ENCODE results near the gene ARHGEF4.
"Not testable (repeated sequence)": the region's sequence is repeated elsewhere in the genome, so short reads cannot be mapped to it uniquely, and the experiment has no call there.

ARHGEF4 gene

DNA sequence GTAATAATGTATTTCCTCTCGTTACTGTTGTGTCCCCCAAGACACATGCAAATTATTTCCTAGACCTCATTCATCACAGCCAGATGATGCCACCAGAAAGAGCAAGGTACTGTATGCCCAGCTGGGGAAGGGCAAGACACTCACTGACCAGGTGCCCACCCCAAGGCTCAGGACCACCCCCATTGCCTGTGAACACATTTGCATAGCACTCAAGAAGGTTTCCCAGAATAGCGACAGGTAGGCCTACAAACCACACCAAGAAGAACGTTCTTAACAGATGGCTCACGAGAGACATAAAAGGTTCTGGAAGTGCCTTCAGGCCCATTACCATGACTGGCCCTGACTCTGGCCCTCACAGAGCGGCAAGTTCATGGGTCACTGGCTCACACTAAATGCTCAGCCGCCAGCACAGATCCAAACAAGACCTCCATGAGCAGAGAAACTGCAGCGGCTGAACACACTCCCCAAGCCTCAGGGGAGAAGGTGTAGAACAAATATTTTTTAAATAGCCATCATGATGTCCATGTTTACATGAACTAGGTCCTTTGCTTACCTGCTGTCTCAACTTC is 212.5 kb downstream of the ARHGEF4 start:
- DNase-seq (ENCODE audit: low read depth in 2 of 2): no peak

- DNase-seq (ENCODE audit: low read depth in 2 of 2): no peak
Measured at GRCh38 chr2:131050896-131051295, 214.2 kb downstream of the ARHGEF4 start.

GRCh38 chr2:131052741-131053263 is 216.1 kb downstream of the ARHGEF4 start:
- DNase-seq (ENCODE audit: low read depth in 2 of 2): no peak

GRCh38 chr2:131054488-131054887 is 217.8 kb downstream of the ARHGEF4 start:
- no peak for DNase-seq (ENCODE audit: low read depth in 2 of 2)

GRCh38 chr2:131055169-131056065 is 218.7 kb downstream of the ARHGEF4 start:
- DNase-seq (ENCODE audit: low read depth in 2 of 2): peak; percentile 34 to 35

DNA sequence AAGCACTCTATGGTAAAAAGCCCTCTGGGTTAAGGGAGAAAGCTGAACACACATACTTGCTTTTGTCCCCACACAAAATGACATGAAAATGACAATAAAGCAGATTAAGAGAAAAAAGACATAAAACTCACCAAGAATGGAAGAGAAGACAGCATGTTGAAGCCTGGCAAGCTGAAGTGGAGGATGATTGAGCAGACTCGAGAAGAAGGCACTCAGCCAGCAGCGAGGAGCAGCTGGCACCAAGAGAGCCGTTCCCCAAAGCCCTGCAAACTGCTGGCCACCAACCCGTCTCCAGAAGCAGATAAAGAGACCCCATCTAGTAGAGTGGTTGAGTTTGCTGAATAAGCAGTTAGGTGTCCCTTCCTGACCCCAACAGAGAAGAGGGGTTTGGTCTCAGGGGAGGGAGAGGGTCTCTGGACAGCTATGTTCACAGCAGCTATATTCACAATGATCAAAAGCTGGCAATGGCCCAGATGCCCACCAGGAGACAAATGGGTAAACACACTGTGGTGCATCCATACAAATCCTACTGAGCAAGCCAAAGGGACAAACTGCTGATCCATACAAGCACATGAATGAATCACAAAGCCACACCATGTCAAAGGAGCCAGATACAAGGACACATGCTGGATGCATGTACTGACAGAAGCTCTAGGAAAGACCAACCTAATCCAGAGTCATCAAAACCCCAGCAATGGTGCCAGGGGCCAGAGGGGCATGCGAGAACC is 219.7 kb downstream of the ARHGEF4 start:
- DNase-seq (ENCODE audit: low read depth in 2 of 2): no peak

GRCh38 chr2:131056932-131057287 is 220.2 kb downstream of the ARHGEF4 start:
- no peak for DNase-seq (ENCODE audit: low read depth in 2 of 2)

DNA sequence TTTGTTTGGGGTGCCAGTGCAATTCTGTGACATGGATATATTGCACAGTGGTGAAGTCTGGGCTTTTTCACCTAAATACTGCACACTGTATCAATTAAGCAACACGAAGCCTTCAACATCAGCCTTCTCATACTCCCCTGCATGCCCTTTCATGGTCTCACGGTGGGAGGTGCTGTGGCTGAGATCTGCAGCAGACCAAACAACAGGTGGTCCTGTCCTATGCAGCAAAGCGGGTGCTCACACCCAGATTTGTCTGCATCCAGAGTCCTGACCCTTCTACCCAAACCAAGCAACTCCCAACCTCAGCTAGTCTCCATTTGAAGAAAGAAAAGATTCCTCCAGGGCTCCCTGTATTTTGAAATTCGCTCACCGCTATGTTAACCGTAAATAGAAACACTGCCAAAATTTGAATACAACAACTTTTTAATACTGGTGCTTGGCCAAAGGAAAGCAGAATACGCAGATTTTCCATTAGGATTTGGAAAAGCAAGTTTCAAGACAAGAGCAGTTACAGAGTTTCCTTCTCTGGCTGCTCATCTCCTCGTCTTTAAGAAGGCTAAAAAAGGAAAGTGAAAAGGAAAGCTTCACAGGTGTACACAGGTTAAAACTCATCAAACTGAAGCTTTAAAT is 221.6 kb downstream of the ARHGEF4 start:
- DNase-seq (ENCODE audit: low read depth in 2 of 2): no peak

GRCh38 chr2:131058920-131059319 is 222.2 kb downstream of the ARHGEF4 start:
- no peak for DNase-seq (ENCODE audit: low read depth in 2 of 2)

GRCh38 chr2:131063501-131064283 is 227.0 kb downstream of the ARHGEF4 start:
- no peak for DNase-seq (ENCODE audit: low read depth in 2 of 2)

DNA sequence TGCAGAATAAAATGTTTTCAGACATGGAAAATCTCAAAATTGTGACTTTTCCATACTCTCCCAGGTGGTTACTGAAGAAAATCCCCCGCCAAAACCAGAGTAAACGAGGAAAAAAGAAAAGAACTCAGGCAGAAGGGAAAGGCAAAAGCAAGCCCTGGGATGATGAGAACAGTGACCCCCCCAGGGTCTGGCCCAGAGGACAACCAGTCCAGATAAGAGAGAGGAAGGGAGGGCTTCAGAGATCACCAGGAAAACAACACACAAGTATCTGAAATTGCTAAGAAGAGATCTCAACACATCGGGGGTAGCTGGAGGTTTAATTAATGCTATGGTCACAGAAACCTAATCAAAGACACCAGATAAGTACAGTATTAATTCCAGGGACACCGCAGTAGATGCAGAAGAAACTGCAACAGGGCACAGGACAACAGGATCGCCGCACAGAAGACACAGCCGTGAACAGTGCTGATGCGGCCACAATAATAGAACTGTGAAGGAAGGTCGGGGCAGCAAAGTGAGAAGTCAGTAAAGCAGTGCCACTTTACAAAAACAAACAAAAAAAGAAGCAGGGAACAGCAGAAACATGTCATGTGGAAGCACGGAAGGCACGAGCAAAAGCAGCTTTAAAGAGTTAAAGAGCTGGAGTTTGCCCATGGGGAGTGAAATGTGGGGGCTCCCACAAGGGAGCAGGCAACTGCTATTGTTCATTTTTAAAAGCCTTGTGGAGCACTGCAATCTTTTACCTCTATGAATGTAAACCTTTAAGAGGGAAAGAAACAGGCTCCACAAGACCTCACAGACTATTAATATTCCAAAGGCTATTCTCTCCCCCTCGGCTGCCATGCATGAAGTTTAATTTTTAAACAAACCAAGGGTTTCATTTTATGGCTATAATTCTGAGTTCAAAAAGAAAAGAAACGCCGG is 228.1 kb downstream of the ARHGEF4 start:
- no peak for DNase-seq (ENCODE audit: low read depth in 2 of 2)

GRCh38 chr2:131067465-131068125 is 230.9 kb downstream of the ARHGEF4 start:
- DNase-seq (ENCODE audit: low read depth in 2 of 2): no peak

DNA sequence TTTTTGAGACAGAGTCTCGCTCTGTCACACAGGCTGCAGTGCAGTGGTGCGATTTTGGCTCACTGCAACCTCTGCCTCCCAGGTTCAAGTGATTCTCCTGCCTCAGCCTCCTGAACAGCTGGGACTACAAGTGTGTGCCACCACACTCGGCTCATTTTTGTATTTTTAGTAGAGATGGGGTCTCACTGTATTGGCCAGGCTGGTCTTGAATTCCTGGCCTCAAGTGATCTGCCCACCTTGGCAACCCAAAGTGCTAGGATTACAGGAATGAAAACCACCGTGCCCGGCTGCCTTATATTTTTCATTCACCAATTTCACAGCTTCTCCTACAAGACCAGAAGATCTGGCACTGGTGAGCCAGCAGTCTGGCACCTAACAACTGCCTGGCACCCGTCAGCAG is 231.5 kb downstream of the ARHGEF4 start:
- DNase-seq (ENCODE audit: low read depth in 2 of 2): not testable (repeated sequence)

GRCh38 chr2:131075578-131075977 is 238.9 kb downstream of the ARHGEF4 start:
- DNase-seq (ENCODE audit: low read depth in 2 of 2): not testable (repeated sequence)

- DNase-seq (ENCODE audit: low read depth in 2 of 2): no peak
Measured at GRCh38 chr2:131076707-131077106, 240.0 kb downstream of the ARHGEF4 start.

GRCh38 chr2:131077182-131077846 is 240.6 kb downstream of the ARHGEF4 start:
- DNase-seq (ENCODE audit: low read depth in 2 of 2): no peak

DNA sequence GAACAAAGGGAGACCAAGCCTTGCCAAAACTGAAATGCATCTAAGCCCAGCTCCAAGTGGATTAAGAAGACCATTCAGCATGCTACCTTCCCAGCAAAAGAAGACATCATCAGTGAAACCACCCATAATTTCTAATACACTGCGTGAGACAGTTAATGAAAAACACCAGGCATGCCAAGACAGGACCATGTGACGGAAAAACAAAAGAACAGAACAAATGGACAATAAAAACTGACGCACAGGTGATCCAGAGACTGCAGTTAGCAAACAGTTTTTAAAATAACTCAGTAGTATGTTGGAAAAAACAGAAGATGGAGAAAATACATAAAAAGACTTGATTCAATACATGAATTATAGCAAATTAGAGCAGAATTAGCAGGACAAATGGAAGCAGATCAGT is 241.3 kb downstream of the ARHGEF4 start:
- no peak for DNase-seq (ENCODE audit: low read depth in 2 of 2)

DNA sequence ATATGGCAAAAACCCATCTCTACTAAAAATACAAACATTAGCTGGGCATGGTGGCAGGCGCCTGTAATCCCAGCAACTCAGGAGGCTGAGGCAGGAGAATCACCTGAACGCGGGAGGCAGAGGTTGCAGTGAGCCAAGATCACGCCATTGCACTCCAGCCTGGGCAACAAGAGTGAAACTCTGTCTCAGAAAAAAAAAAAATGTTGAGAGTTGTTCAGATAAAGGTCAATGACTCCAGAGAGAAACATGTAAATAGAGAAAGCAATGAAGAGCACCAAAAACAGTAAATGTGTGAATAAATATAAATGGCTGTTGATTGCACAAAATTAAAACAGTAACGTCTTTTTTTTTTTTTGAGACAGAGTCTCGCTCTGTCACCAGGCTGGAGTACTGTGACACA is 243.2 kb downstream of the ARHGEF4 start:
- not testable (repeated sequence) for DNase-seq (ENCODE audit: low read depth in 2 of 2)

DNA sequence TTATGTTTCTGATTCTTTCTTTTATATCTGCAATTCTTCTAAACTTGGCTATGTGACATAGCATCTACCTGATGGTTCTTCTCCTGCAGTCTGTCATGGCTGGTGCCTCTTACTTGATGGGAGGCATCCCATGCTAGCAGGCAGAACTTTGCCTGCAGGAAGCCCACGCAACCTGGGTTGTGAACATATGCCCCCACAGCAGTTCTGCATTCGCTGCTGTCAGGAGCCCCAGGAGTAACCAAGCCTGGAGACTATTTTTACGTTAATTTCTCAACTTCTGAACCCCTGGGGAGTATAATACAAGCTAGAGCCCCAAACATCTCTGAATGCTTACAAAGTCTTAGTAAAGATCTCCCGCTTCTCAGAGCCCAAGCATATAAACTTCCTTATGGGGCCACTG is 244.5 kb downstream of the ARHGEF4 start:
- DNase-seq (ENCODE audit: low read depth in 2 of 2): no peak
